Endothelial cell of umbilical vein (primary cell): ENCODE results near the gene GTF3C6.
A peak's percentile ranks its signal among the peaks of the same experiment; 100 is the strongest.

Experiments used
- CTCF ChIP-seq, 2 donors: IDR thresholded peaks; 1 replicate in 1 of 2; 2 replicates in 1 of 2; pipeline ENCODE4 v1.5.1; 2011; ENCODE audit warnings: low read length in 2 of 2, mild to moderate bottlenecking in 2 of 2, moderate library complexity in 2 of 2, control low read depth in 1 of 2, inconsistent platforms in 1 of 2, low read depth in 1 of 2; ENCODE audit not compliant: insufficient read depth in 1 of 2; ENCODE audit errors: extremely low read depth in 1 of 2
- EZH2 ChIP-seq: IDR thresholded peaks from 2 replicates; pipeline ENCODE4 v1.6.1; 2012; ENCODE audit warnings: borderline replicate concordance, low read depth, mild to moderate bottlenecking, moderate library complexity, low read length, inconsistent platforms; ENCODE audit not compliant: severe bottlenecking
- FOS ChIP-seq: IDR thresholded peaks from 2 replicates; pipeline ENCODE4 v1.6.1; 2011; ENCODE audit warnings: mild to moderate bottlenecking, low read length, moderate library complexity, borderline replicate concordance; ENCODE audit not compliant: insufficient read depth
- JUN ChIP-seq: IDR thresholded peaks from 2 replicates; pipeline ENCODE4 v1.6.1; 2011; ENCODE audit warnings: borderline replicate concordance, low read depth; ENCODE audit not compliant: insufficient read length, insufficient read depth
- MYC ChIP-seq: IDR thresholded peaks from one replicate; pipeline ENCODE4 v1.6.1; 2011; ENCODE audit warnings: mild to moderate bottlenecking, low read depth, low read length
- POLR2A ChIP-seq: IDR thresholded peaks from 2 replicates; pipeline ENCODE4 v1.6.1; 2012; ENCODE audit warnings: low read depth, mild to moderate bottlenecking, control low read depth, low read length
- POLR2AphosphoS5 ChIP-seq: IDR thresholded peaks from 2 replicates; pipeline ENCODE4 v1.6.1; 2012; ENCODE audit warnings: low read depth, mild to moderate bottlenecking, control low read depth, low read length, moderate library complexity; ENCODE audit not compliant: insufficient read depth
- TF ChIP-seq, protein P1 (sequence below): IDR thresholded peaks from 2 replicates; pipeline ENCODE4 v1.6.1; 2011; ENCODE audit not compliant: insufficient read depth, insufficient read length

- TF ChIP-seq POLR2AphosphoS5 (no peak), FOS (no peak), CTCF (IDR thresholded peaks at IDR 0.05; ENCODE audit: extremely low read depth in 1 of 2, insufficient read depth in 1 of 2, low read depth in 1 of 2, low read length in 2 of 2) (peak; percentile 43 to 45), POLR2A (no peak), EZH2 (no peak), JUN (no peak), MYC (no peak)
- TF ChIP-seq, protein P1, sequence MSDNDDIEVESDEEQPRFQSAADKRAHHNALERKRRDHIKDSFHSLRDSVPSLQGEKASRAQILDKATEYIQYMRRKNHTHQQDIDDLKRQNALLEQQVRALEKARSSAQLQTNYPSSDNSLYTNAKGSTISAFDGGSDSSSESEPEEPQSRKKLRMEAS: no peak
Observed at GRCh38 chr6:111011360-111012142, 53.0 kb downstream of the GTF3C6 start.
